KBM-7 (cell line): Measurements from ENCODE around the gene OST4.
"Not testable (repeated sequence)": the region's sequence is repeated elsewhere in the genome, so short reads cannot be mapped to it uniquely, and the experiment has no call there.

Source experiments
- DNase-seq: peaks from one replicate; pipeline ENCODE4 v3.0.0-alpha.2; 2015
- in situ Hi-C: fragments of 300-500 bp; cut with MboI; formaldehyde crosslinking; loops from 2 replicates; pipeline ENCODE4 v1.14.3; 2020; ENCODE audit warnings: low sequenced_read_pairs, low pct_unique_long_range_greater_than_20kb, mixed read lengths

Gene OST4

GRCh38 chr2:27071277-27071989, at the start of gene OST4:
Gene OST4, minus strand, starts transcription at chr2:27071654.
- in situ Hi-C loops = no loop called here
- peak; percentile 90 for DNase-seq

- in situ Hi-C loops, DNase-seq: not testable (repeated sequence)
Observed at GRCh38 chr2:27119330-27119670, 47.8 kb upstream of the OST4 start.

- no peak for DNase-seq
- in situ Hi-C loops = no loop called here
Observed at GRCh38 chr2:27118525-27119329, 47.3 kb upstream of the OST4 start, which contains the start of gene CGREF1. Gene CGREF1, minus strand, starts transcription at chr2:27119128. Its CDS starts 14,762 bp downstream, at chr2:27104366.

- in situ Hi-C loops = no loop called here
- no peak for DNase-seq
Observed at GRCh38 chr2:27117995-27118524, 46.6 kb upstream of the OST4 start.

GRCh38 chr2:27115519-27115918, 44.1 kb upstream of the OST4 start:
- in situ Hi-C loops = no loop called here
- DNase-seq = no peak

GRCh38 chr2:27111392-27112078, 40.1 kb upstream of the OST4 start:
- in situ Hi-C loops, DNase-seq: not testable (repeated sequence)

GRCh38 chr2:27110603-27111352, 39.3 kb upstream of the OST4 start:
- DNase-seq, in situ Hi-C loops: not testable (repeated sequence)

GRCh38 chr2:27109083-27109482, 37.6 kb upstream of the OST4 start:
- no peak for DNase-seq
- in situ Hi-C loops = no loop called here

GRCh38 chr2:27108221-27108620, 36.8 kb upstream of the OST4 start:
- no peak for DNase-seq
- in situ Hi-C loops = no loop called here

- in situ Hi-C loops = no loop called here
- DNase-seq = no peak
Observed at GRCh38 chr2:27105981-27106380, 34.5 kb upstream of the OST4 start.

- no peak for DNase-seq
- in situ Hi-C loops = no loop called here
Observed at GRCh38 chr2:27102329-27102728, 30.9 kb upstream of the OST4 start.

GRCh38 chr2:27100036-27100435, 28.6 kb upstream of the OST4 start:
- in situ Hi-C loops = no loop called here
- DNase-seq = no peak

- DNase-seq = no peak
- in situ Hi-C loops = no loop called here
Observed at GRCh38 chr2:27099334-27099955, 28.0 kb upstream of the OST4 start.

GRCh38 chr2:27097341-27097740, 25.9 kb upstream of the OST4 start:
- in situ Hi-C loops = no loop called here
- DNase-seq = no peak

GRCh38 chr2:27096748-27097297, 25.4 kb upstream of the OST4 start:
- in situ Hi-C loops = no loop called here
- no peak for DNase-seq

- DNase-seq = peak; percentile 50
- in situ Hi-C loops = no loop called here
Observed at GRCh38 chr2:27095745-27096651, 24.5 kb upstream of the OST4 start.

- in situ Hi-C loops = no loop called here
Observed at GRCh38 chr2:27095427-27095744, 23.9 kb upstream of the OST4 start.

More at GRCh38 chr2:27095427-27095744, 23.9 kb upstream of the OST4 start:
- DNase-seq = no peak
